ENCODE measurements around the gene GPATCH8. TPM values are rescaled to one million over a fixed set of nuclear protein-coding genes. Genes with fewer than 3 reads are reported as not detected.

Gene GPATCH8
- total RNA-seq, 1 donor from 2014 or later: 39.0 TPM

GRCh38 chr17:44351961-44352827 is 151.0 kb downstream of the GPATCH8 start:
- TF ChIP-seq POLR2A (IDR thresholded peaks at IDR 0.05) (no peak), POLR2AphosphoS5 (IDR thresholded peaks at IDR 0.05; ENCODE audit: insufficient read depth in 1 of 2, low read depth in 1 of 2) (no peak)
- TF ChIP-seq, protein P1, sequence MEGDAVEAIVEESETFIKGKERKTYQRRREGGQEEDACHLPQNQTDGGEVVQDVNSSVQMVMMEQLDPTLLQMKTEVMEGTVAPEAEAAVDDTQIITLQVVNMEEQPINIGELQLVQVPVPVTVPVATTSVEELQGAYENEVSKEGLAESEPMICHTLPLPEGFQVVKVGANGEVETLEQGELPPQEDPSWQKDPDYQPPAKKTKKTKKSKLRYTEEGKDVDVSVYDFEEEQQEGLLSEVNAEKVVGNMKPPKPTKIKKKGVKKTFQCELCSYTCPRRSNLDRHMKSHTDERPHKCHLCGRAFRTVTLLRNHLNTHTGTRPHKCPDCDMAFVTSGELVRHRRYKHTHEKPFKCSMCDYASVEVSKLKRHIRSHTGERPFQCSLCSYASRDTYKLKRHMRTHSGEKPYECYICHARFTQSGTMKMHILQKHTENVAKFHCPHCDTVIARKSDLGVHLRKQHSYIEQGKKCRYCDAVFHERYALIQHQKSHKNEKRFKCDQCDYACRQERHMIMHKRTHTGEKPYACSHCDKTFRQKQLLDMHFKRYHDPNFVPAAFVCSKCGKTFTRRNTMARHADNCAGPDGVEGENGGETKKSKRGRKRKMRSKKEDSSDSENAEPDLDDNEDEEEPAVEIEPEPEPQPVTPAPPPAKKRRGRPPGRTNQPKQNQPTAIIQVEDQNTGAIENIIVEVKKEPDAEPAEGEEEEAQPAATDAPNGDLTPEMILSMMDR (IDR thresholded peaks at IDR 0.05): no peak
- H3K4me3 ChIP-seq: no peak overlapping the region
- H3K27ac ChIP-seq: no peak overlapping the region
- H3K4me1 ChIP-seq: peaks cover 15% of the 10 kb centered on the region
- peaks cover 0 to 26% of the 10 kb centered on the region in 2 donors for H3K36me3 ChIP-seq
- H3K27me3 ChIP-seq: no peaks in the 10 kb centered on the region
- no peak for DNase-seq (ENCODE audit: extremely low spot score in 2 of 2)
- H3K9me3 ChIP-seq: no peaks in the 10 kb centered on the region
- intact Hi-C loops (cut with DNase I): no loop called here

- TF ChIP-seq POLR2AphosphoS5 (IDR thresholded peaks at IDR 0.05; ENCODE audit: insufficient read depth in 1 of 2, low read depth in 1 of 2): no peak
- Histone ChIP-seq H3K4me3 (no peak overlapping the region), H3K36me3 (peaks cover 0 to 26% of the 10 kb centered on the region in 2 donors), H3K4me1 (peaks cover 23% of the 10 kb centered on the region), H3K27ac (no peak overlapping the region), H3K9me3 (no peaks in the 10 kb centered on the region), H3K27me3 (no peaks in the 10 kb centered on the region)
- intact Hi-C loops (cut with DNase I): no loop called here
- no peak for DNase-seq (ENCODE audit: extremely low spot score in 2 of 2)
These were observed 151.7 kb downstream of the GPATCH8 start for GRCh38 chr17:44351464-44351863.

GRCh38 chr17:44350733-44351226 is 152.4 kb downstream of the GPATCH8 start:
- Histone ChIP-seq H3K36me3 (peaks cover 0 to 26% of the 10 kb centered on the region in 2 donors), H3K9me3 (no peaks in the 10 kb centered on the region), H3K4me1 (peaks cover 29% of the 10 kb centered on the region), H3K27ac (no peak overlapping the region), H3K27me3 (no peaks in the 10 kb centered on the region), H3K4me3 (no peak overlapping the region)
- no peak for DNase-seq (ENCODE audit: extremely low spot score in 2 of 2)
- TF ChIP-seq, protein P1 (IDR thresholded peaks at IDR 0.05): peak; percentile 32 to 58 (median 52)
- TF ChIP-seq POLR2A (IDR thresholded peaks at IDR 0.05): no peak
- intact Hi-C loops (cut with DNase I): no loop called here

DNA sequence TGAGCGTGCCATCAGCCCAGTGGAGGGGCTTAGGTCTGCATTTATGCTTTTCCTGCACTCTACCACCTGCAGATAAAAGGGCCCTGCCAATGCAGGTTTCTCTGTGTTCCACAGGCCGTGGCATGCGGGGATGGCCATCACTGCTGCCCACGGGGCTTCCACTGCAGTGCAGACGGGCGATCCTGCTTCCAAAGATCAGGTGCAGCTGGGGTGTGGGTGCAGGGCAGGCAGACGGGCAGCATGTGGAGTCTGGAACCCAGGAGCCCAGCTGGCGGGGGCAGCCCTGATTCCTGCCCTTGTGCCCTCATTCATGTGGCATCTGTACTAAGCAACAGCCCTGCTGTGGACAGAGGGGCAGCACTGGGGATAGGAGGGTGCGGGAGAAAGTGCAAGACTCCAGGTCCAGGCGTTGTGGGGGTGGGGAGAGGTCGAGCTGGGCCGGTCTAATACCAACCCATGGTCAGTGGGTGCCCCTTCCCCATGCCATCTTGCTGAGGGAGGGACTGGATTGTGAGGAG is 153.6 kb downstream of the GPATCH8 start:
- no peak overlapping the region for H3K27ac ChIP-seq
- no peaks in the 10 kb centered on the region for H3K27me3 ChIP-seq
- peaks cover 32% of the 10 kb centered on the region for H3K4me1 ChIP-seq
- H3K4me3 ChIP-seq: no peak overlapping the region
- DNase-seq (ENCODE audit: extremely low spot score in 2 of 2): no peak
- peaks cover 0 to 26% of the 10 kb centered on the region in 2 donors for H3K36me3 ChIP-seq
- TF ChIP-seq, protein P1 (IDR thresholded peaks at IDR 0.05): no peak
- TF ChIP-seq POLR2A (IDR thresholded peaks at IDR 0.05) (no peak), POLR2AphosphoS5 (IDR thresholded peaks at IDR 0.05; ENCODE audit: insufficient read depth in 1 of 2, low read depth in 1 of 2) (no peak)
- H3K9me3 ChIP-seq: no peaks in the 10 kb centered on the region
- intact Hi-C loops (cut with DNase I): no loop called here

DNA sequence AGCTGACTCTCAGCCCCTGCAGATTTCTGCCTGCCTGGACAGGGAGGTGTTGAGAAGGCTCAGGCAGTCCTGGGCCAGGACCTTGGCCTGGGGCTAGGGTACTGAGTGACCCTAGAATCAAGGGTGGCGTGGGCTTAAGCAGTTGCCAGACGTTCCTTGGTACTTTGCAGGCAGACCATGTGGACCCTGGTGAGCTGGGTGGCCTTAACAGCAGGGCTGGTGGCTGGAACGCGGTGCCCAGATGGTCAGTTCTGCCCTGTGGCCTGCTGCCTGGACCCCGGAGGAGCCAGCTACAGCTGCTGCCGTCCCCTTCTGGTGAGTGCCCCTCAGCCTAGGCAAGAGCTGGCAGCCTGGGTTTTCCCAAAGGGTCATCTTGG is 154.2 kb downstream of the GPATCH8 start:
- no peaks in the 10 kb centered on the region for H3K27me3 ChIP-seq
- no peak overlapping the region for H3K27ac ChIP-seq
- no peaks in the 10 kb centered on the region for H3K9me3 ChIP-seq
- TF ChIP-seq, protein P1 (IDR thresholded peaks at IDR 0.05): no peak
- no peak for TF ChIP-seq POLR2AphosphoS5 (IDR thresholded peaks at IDR 0.05; ENCODE audit: insufficient read depth in 1 of 2, low read depth in 1 of 2)
- TF ChIP-seq POLR2A (IDR thresholded peaks at IDR 0.05): no peak
- intact Hi-C loops (cut with DNase I): no loop called here
- DNase-seq (ENCODE audit: extremely low spot score in 2 of 2): no peak
- H3K4me3 ChIP-seq: no peak overlapping the region
- peaks cover 39% of the 10 kb centered on the region for H3K4me1 ChIP-seq
- peaks cover 0 to 26% of the 10 kb centered on the region in 2 donors for H3K36me3 ChIP-seq
